HepG2 (cell line): ENCODE measurements around the gene GRID1. TPM values are rescaled to one million over a fixed set of nuclear protein-coding genes. Genes with fewer than 3 reads are reported as not detected.

Experiments used
- ATAC-seq: fragments of 200-7000 bp; cut with Tn5 transposase; 3 replicates; pipeline ENCODE4 v1.9.1; 2020; ENCODE audit warnings: mild to moderate bottlenecking, moderate library complexity
- BruUV-seq: library from RNA; stranded (reverse); fragments of 400-500 nt; replicated peaks from 2 replicates; lab custom pipeline; 2021; lab: Mats Ljungman, UMichigan
- CTCF ChIA-PET: fragments of 300-600 bp; formaldehyde crosslinking; extraction: SDS; loops from one replicate; lab custom pipeline; 2021; ENCODE audit warnings: low total read pairs, inconsistent platforms, low intra/inter-chr PET ratio; lab: Yijun Ruan, JAX
- POLR2A ChIA-PET: fragments of 350-600 bp; sonication (Branson Sonifier 250); formaldehyde crosslinking; loops from one replicate; lab custom pipeline; 2020; ENCODE audit warnings: antibody characterized with exemption, inconsistent platforms; lab: Yijun Ruan, JAX
- DNase-seq: peaks from one replicate; pipeline ENCODE4 v3.0.0-alpha.2; 2015; ENCODE audit warnings: low spot score
- FAIRE-seq: peaks from 3 replicates; lab custom pipeline; 2011; peaks lifted over from hg19 to GRCh38; lab: Jason Lieb, UNC
- H2AFZ ChIP-seq: one replicate; pipeline ENCODE4 v1.6.1; 2011; ENCODE audit warnings: low read length, inconsistent platforms
- H3K27ac ChIP-seq: fragments of 300-600 bp; 3 replicates; pipeline ENCODE4 v1.8.0; 2011; ENCODE audit warnings: mixed run types, mild to moderate bottlenecking, mixed read lengths, low read length, inconsistent platforms; ENCODE audit not compliant: insufficient read depth; ENCODE audit errors: extremely low read length
- H3K27me3 ChIP-seq, 2 experiments: fragments of 200-600 bp in 1 of 2; 2 replicates in 1 of 2; 3 replicates in 1 of 2; pipeline versions ENCODE4 v1.6.0 to v1.8.0; 2011; ENCODE audit warnings: low read length in 2 of 2, mild to moderate bottlenecking in 2 of 2, moderate library complexity in 2 of 2, inconsistent platforms in 1 of 2; ENCODE audit not compliant: insufficient read depth in 2 of 2, control insufficient read depth in 1 of 2
- H3K36me3 ChIP-seq, 2 experiments: fragments of 200-600 bp in 1 of 2; replicated peaks in 1 of 2; 2 replicates in 1 of 2; 3 replicates in 1 of 2; pipeline versions ENCODE4 v1.5.1 to v1.8.0; 2011; ENCODE audit warnings: low read length in 2 of 2, inconsistent platforms in 1 of 2; ENCODE audit not compliant: insufficient read depth in 2 of 2, control insufficient read depth in 1 of 2
- H3K4me1 ChIP-seq: 2 replicates; pipeline ENCODE4 v1.5.1; 2012; ENCODE audit warnings: low read length, inconsistent platforms; ENCODE audit not compliant: insufficient read depth
- H3K4me2 ChIP-seq: 2 replicates; pipeline ENCODE4 v1.6.0; 2011; ENCODE audit warnings: low read depth, low read length, inconsistent platforms
- H3K4me3 ChIP-seq, 3 experiments: fragments of 200-600 bp in 1 of 3; sonication (generic), shearing (Covaris generic) in 1 of 3; replicated peaks in 1 of 3; 2 replicates each; pipeline ENCODE4 v1.5.1; 2011 to 2016; ENCODE audit warnings: low read length in 3 of 3, inconsistent platforms in 2 of 3, low read depth in 2 of 3, mild to moderate bottlenecking in 2 of 3, control low read depth in 1 of 3, mixed read lengths in 1 of 3; ENCODE audit not compliant: insufficient read depth in 1 of 3
- H3K79me2 ChIP-seq: one replicate; pipeline ENCODE4 v1.6.1; 2011; ENCODE audit warnings: low read length, inconsistent platforms; ENCODE audit not compliant: insufficient read depth
- H3K9ac ChIP-seq: 2 replicates; pipeline ENCODE4 v1.6.0; 2011; ENCODE audit warnings: mild to moderate bottlenecking, low read depth, low read length, inconsistent platforms; ENCODE audit not compliant: insufficient read depth
- H3K9me3 ChIP-seq: 2 replicates; pipeline ENCODE4 v1.5.1; 2012; ENCODE audit warnings: mild to moderate bottlenecking, low read length
- H4K20me1 ChIP-seq: 2 replicates; pipeline ENCODE4 v1.6.0; 2011; ENCODE audit warnings: inconsistent platforms, mild to moderate bottlenecking, low read length, moderate library complexity; ENCODE audit not compliant: insufficient read depth
- HNF1B ChIP-seq: sonication (generic); formaldehyde crosslinking; IDR thresholded peaks from 2 replicates; pipeline ENCODE4 v1.5.1; 2020; ENCODE audit warnings: mild to moderate bottlenecking, moderate library complexity, missing genetic modification reagents
- PRDM15 ChIP-seq: sonication (generic); formaldehyde crosslinking; IDR thresholded peaks from 2 replicates; pipeline ENCODE4 v1.4.0; 2020; ENCODE audit warnings: missing genetic modification reagents
- SCMH1 ChIP-seq: sonication (generic); formaldehyde crosslinking; IDR thresholded peaks from 2 replicates; pipeline ENCODE4 v1.9.0; 2021; ENCODE audit warnings: missing genetic modification reagents, mild to moderate bottlenecking, borderline replicate concordance
- ZNF281 ChIP-seq: sonication (generic); formaldehyde crosslinking; IDR thresholded peaks from 2 replicates; pipeline ENCODE4 v1.4.0; 2020; ENCODE audit warnings: missing genetic modification reagents, borderline replicate concordance
- WGBS: methylation state at CpG from one replicate; pipeline ENCODE4 v1.1.6; 2017; ENCODE audit warnings: low lambda C conversion rate; 5-methylcytosine and 5-hydroxymethylcytosine counted together
- in situ Hi-C: cut with HindIII; loops from 2 replicates; pipeline ENCODE4 v1.10.0; 2017; ENCODE audit warnings: low pct_unique_long_range_greater_than_20kb; ENCODE audit not compliant: extremely low pct_ligation_motif_present
- intact Hi-C: fragments of 100-400 bp; cut with micrococcal nuclease; formaldehyde crosslinking; loops from one replicate; pipeline ENCODE4 v1.10.0; 2022; ENCODE audit not compliant: unreplicated experiment
- polyA plus RNA-seq, 8 experiments: library from polyadenylated mRNA; depleted of rRNA in 3 of 8; stranded (reverse) in 7 of 8; unstranded in 1 of 8; fragments of >200 nt; fragmentation: Illumina TruSeq in 4 of 8; extraction: Trizol in 4 of 8; gene quantifications; 2 replicates each; pipeline versions ENCODE4 v1.2.1 to v1.2.3, GENCODE V29; 2011 to 2016; ENCODE audit warnings: low read depth in 4 of 8, missing spikeins in 1 of 8, mixed read lengths in 1 of 8; ENCODE audit not compliant: insufficient read depth in 1 of 8
- total RNA-seq, 5 experiments: library from RNA; depleted of rRNA; stranded (reverse); fragments of >200 nt; fragmentation: Illumina TruSeq; extraction: Trizol; gene quantifications; 2 replicates each; pipeline ENCODE4 v1.2.3, GENCODE V29; 2016; ENCODE audit warnings: low read depth in 1 of 5

GRID1 gene
- total and polyA plus RNA-seq, 2 of the 13 experiments (the other 11 are each of a cell fraction or from before 2014, with no cell fraction given), result 0.05 TPM; not detected in 1

GRCh38 chr10:86062198-86062550, 304.4 kb downstream of the GRID1 start:
- 3% methylated on average over 5 of the region's 8 CpGs for WGBS

More at GRCh38 chr10:86062198-86062550, 304.4 kb downstream of the GRID1 start:
- BruUV-seq, result no TSS peak
- Histone ChIP-seq H3K27me3 (peaks cover 2 to 4% of the 10 kb centered on the region in 2 experiments; a peak in 3 of 5 replicates), H3K36me3 (no peaks in the 10 kb centered on the region), H3K9ac (no peak overlapping the region), H2AFZ (no peak overlapping the region), H4K20me1 (0 out of 2 replicates have a peak, but pooled peaks cover 2% of the 10 kb centered on the region), H3K4me3 (no peak overlapping the region), H3K27ac (no peak overlapping the region), H3K4me2 (no peak overlapping the region), H3K9me3 (no peaks in the 10 kb centered on the region), H3K79me2 (no peaks in the 10 kb centered on the region), H3K4me1 (no peaks in the 10 kb centered on the region)
- POLR2A ChIA-PET, result no interaction called here
- intact Hi-C loops (no loop called here), in situ Hi-C loops (no loop called here)
- no peak for DNase-seq
- no peak for ATAC-seq
- CTCF ChIA-PET, result no interaction called here
- no peak for FAIRE-seq
- TF ChIP-seq ZNF281 (no peak), SCMH1 (no peak), PRDM15 (CRISPR knock-in tag) (no peak), HNF1B (CRISPR knock-in tag) (no peak)
